CD4-positive, alpha-beta T cell treated with Interleukin-12 subunit alpha and Interleukin-12 subunit beta, for 1 hour (primary cell): Measurements from ENCODE around the gene SLC49A3.
"Not testable (repeated sequence)": the region's sequence is repeated elsewhere in the genome, so short reads cannot be mapped to it uniquely, and the experiment has no call there.

Source experiments
- DNase-seq: peaks from one replicate; pipeline ENCODE4 v3.0.0-alpha.2; 2020

Gene SLC49A3

DNA sequence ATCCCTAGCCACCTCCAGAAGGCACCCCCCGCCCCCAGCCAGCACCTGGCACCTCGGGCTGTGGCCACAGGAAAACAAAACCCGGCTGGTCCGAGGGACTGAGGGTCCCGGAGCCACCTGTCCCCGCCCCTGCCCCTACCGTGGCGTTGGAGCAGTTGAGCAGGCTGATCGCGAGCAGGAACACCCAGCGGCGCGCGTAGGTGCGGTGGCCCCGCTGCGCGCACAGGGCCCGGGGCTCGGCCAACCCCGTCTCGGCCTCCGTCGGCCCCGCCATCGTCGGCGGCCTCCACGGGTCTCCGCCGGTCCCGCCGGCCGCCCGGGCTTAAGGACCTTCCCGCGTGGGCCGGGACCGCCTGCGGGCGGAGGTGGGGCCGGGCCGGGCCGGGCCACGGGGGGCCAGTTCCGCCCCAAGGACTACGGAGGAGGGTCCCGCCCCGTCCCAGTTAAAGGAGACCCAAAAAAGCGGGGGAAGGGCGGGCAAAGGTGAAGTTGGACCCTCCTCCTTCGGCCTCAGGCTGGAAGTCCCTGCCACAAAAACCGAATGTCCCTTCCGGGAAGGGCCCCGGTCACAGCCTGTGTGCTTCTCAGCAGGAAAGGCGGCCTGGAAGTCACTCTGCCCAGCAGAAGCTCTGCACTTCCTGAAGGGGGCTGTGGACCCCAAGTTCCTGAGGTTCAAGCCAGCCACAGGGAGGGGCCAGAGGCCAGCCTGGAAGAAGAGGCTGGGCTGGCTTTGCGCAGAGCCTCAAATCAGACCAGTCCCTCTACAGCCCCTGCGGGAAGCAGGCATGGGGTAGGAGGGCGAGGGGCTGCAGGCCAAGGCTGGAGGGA lies at the start of gene SLC49A3:
TSS of gene SLC49A3 (minus strand) at position 298 of the 828 bp plus-strand sequence. CDS start at position 274, 24 bp downstream.
- no peak for DNase-seq

DNA sequence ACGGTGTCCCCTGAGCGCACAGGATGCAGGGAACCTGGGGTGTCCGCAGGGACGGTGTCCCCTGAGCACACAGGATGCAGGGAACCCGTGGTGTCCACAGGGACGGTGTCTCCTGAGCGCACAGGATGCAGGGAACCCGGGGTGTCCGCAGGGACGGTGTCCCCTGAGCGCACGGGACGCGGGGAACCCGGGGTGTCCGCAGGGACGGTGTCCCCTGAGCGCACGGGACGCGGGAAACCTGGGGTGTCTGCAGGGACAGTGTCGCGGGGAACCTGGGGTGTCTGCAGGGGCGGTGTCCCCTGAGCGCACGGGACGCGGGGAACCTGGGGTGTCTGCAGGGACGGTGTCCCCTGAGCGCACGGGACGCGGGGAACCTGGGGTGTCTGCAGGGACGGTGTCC lies 47.6 kb upstream of the SLC49A3 start:
- DNase-seq, result not testable (repeated sequence)

DNA sequence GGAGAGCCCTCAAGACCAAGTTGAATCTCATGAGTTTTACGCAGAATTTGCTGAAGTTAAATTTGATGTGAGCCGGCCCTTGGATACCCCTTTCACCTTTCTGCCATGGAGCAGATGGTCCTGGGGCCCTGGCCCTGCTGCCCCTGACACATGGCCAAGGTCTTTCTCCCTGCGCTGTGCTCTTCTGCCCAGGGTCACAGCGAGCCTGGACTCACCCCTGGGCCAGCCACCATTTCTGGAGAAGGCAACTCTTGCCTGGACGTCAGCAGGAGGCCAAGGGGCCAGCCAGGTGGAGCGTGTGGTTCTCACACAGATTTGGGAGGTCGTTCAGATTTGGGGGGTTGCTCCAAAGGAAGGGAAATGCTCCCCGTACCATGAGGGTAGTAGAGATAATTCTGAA lies 46.6 kb upstream of the SLC49A3 start:
- DNase-seq, result no peak

DNA sequence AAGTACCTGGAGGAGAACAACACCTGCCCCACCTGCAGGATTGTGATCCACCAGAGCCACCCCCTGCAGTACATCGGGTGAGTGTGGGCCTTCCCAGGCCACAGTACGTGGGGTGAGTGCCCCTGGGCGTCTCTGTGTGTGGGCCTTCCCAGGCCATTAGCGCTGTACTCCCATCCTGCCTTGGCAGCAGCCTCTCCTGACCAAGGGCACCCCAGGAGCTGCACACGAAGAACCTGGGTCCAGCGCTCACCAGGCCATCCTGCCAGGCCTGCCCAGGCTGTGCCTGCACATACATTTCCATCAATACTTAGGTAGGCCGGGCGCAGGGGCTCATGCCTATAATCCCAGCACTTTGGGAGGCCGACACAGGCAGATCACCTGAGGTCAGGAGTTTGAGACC lies 46.0 kb upstream of the SLC49A3 start:
- no peak for DNase-seq

DNA sequence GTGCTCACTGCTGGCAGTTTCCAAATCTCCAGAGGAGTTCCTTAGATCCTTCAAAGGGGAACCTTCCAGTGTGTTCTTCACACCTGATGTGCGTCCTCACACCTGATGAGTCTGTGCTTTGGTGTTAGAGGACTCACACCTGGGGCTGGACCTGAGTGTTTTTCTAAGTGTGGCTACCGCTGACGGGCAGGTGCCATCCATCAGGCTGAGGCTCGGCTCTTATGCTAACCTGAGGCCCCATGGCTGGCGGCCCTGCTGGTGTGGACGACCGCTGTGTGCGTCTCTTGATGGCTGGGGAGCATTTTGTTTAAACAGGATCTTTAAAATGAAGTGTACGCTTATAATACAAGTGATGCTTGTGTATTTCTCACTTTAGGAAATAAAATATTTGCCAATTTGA lies 45.1 kb upstream of the SLC49A3 start:
- DNase-seq, result no peak

DNA sequence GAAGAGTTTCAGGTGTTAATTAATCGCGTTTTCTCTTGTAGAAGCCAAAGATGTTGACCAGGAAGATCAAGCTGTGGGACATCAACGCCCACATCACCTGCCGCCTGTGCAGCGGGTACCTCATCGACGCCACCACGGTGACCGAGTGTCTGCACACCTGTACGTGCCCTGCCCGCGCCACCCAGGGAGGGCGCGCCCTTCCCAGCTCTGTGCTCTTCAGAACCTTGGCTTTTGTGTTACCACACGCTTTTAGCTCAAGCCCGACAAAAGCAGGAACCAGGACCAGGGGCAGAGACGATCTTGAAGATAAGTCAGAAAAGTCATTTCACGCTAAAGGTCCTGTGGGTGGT lies 44.7 kb upstream of the SLC49A3 start:
- DNase-seq, result no peak

DNA sequence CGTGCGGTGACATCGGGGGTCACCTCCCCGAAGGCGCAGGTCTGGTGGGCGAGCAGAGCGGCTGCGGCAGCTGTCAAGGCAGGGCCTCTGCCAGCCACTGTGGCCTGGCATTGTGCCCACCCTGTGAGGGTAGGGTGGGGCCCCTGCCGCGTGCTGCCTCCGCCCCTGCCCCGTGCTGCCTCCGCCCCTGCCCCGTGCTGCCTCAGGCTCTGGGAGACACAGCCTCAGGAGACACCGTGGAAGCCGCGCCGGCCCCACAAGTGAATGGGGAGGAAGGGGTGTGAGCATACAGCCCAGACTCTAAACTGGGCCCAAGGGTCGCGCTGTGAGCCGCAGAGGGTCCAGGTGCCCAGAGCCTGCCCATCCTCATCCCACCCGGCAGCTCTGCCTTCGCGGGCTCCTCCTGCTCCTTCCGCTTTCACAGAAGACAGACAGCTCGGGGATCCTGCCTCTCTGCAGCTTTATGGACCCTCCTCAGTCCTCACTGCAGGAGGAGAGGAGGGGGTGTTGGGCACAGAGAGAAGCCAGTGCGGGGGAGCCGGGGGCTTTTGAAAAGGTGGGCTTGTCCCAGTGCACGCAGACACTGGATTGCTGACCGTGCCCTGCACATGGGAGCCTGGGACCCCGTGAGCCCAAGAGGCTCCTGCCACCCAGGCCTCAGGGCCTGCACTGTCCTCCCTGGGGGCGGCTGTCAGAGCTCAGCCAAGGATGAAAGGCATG lies 44.1 kb upstream of the SLC49A3 start:
- DNase-seq, result no peak

DNA sequence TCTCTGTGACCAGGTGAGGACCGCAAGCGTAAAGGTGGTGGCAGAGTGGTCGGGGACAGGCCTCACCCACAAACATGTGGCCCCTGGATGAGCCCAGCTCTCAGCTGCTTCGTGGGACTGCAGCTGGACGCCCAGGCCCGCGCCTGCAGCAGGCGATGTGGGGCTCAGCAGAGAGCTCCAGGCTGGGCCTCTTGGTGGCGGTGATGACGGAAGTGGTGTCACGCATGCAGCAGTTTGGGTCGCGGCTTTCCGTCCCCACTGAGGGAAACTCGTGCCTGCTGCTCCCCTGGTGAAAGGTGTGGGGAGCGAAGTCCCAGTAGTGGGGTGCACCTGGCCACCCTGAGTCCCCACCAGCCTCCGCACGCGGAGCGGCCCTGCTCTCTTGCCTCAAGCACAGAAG lies 43.5 kb upstream of the SLC49A3 start:
- no peak for DNase-seq

DNA sequence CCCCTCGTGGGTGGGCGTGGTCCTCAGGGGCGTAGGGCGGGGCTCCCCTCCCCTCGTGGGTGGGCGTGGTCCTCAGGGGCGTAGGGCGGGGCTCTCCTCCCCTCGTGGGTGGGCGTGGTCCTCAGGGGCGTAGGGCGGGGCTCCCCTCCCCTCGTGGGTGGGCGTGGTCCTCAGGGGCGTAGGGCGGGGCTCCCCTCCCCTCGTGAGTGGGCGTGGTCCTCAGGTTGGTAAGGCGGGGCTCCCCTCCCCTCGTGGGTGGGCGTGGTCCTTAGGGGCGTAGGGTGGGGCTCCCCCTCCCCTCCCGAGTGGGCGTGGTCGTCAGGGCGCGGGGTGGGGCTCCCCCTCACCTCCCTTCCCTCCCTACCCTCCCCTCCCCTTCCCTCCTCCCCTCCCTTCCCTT lies 43.0 kb upstream of the SLC49A3 start:
- DNase-seq, result not testable (repeated sequence)

DNA sequence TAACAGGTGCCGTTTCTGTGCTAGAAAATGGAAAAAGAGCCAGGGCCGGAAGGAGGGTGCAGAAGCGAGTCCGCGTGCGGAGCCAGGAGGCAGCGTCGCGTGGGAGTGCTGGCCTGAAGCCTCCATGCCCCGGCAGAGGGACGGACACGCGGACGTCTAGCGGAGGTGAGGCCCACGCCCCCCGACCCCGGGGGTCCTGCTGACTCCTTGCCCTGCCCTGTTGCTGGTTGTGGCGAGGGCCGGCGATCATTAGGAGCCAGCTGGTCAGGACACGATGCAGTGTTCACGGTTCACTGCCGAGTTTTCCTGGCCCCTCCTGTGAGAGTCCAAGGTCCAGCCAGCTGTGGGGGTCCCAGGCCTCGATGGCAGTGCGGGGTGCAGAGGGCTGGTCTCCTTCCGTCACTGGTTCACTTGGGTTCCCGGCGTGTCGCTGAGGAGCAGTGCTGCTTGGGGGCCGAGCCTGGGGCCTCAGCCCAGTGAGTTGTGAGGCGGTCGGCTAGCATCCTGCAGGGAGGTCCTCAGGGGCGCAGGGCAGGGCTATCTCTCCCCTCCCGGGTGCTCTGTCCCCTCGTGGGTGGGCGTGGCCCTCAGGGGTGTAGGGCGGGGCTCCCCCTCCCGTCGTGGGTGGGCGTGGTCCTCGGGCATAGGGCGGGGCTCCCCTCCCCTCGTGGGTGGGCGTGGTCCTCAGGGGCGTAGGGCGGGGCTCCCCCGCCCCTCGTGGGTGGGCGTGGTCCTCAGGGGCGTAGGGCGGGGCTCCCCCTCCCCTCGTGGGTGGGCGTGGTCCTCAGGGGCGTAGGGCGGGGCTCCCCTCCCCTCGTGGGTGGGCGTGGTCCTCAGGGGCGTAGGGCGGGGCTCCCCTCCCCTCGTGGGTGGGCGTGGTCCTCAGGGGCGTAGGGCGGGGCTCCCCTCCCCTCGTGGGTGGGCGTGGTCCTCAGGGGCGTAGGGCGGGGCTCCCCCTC lies 42.3 kb upstream of the SLC49A3 start:
- not testable (repeated sequence) for DNase-seq

DNA sequence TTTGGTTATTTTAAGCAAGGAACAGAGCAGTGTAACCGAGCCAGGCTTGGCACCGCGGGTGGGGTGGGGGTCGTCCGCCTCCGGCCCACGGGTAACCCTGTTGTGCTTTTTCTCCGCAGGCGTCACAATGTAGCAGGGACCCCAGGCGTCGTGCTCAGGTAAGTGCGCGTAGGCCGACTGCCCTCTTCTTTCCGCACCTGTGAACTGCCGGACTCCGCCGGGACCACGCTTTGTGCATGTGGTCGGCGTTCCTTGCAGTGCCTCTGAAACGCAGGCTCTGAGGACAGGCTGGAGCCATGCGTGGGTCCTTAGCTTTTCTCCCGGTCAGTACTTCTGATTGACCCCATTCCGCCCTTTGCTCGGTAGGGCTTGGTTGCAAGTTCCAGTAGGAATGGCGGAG lies 41.6 kb upstream of the SLC49A3 start:
- no peak for DNase-seq

DNA sequence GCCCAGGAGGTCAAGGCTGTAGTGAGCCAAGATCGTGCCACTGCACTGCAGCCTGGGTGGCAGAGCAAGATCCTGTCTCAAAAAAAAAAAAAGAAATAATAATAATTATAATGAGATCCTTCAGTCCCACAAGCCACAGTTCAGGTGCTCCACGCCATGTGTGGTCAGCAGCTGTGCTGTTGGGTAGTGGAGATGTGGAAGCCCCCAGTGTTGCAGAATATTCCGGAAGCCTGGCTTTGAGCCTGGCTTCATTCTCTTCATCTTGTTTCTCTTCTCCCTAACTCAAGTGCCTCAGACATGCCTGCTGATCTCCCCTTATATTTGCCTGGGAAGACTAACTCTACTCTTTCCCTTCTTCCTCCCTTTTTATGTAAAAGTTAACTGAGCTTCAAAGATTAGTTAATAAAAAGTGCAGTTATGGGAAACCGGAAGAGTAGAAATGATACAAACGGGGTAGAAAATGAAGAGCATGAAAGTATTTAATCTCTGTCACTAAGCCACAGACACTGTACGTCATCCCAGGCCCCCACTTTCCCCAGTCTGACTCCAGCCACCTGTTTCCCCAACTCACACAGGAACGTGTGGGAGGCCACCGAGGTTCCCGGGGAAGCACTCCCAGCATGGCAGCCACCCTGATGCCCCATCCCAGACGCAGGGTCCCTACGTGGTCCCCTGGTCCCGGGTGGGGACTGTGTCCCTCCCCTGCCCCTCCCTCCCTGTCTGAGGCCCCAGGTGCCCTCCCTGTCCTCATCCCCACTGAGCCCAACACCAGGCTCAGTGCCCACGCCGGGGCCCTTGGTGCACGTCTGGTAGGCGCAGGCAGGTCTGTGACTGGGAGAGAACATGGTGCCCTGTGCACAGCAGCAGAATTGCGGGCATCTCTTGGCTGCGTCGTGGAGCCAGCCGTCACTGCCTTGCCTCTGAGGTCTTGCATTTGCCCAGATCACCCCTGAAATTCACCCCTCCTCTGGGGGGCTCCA lies 40.7 kb upstream of the SLC49A3 start:
- DNase-seq, result no peak

DNA sequence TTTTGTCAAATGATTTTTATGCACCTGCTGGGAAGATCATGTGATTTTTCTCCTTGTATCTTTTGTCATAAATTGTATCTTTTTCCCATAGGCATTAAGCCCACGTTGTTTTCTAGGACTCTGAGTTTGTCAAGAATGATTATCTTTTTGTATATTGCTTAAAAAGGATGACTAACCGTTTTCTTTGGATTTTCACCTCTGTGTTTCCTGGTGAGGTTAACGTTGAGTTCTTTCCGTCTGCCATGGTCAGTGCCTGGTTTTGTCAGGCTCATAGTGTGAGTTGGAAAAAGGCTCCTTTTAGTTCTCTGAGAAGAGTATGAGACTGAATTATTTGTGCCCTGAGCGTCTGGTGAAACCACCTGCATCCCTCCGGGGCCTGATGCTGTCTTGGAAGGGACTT lies 38.6 kb upstream of the SLC49A3 start:
- DNase-seq, result no peak

DNA sequence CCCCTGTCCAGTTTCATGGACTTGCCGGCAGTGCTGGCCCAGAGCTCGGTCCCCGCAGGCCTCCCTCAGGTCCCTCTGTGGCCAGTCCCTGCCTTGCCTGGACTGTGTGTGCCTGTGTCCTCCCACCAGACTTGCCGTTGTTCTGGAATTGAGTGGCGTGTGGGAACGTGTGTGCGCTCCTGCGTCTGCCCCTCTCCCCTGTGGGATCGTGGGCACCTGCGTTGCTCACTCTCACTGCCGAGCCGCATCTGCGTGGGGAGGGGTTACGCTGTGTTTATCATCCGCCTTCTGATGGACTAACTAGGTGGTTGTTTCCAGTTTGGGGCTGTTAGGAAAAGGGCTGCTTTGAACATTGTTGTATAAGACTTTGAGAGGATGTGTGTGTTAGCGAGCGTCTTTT lies 37.9 kb upstream of the SLC49A3 start:
- no peak for DNase-seq

DNA sequence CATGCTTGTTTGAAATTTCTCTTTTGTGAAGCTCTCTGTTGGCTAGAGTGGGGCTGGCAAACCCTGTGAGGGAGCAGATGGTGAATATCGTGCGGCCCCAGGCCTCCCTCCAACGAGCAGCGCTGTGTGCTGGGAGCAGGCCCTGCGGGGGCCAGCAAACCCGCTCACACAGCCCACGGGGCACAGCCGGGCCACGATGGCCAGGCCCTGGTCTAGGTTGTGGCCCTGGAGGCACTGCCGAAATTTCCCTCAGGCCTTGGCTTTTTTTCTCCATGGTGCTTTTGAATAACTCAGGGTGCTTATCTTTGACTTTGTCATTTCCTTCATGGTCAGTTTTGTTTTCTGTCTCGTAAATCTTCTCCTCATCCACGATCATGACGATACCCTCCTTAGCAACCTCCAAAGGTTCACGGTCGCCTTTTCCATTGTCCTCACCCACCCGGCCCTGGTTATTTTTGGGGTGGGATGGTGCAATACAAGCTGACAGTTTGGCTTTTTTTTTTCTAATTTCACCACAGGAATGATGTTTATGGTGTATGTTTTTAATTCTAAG lies 37.4 kb upstream of the SLC49A3 start:
- no peak for DNase-seq

DNA sequence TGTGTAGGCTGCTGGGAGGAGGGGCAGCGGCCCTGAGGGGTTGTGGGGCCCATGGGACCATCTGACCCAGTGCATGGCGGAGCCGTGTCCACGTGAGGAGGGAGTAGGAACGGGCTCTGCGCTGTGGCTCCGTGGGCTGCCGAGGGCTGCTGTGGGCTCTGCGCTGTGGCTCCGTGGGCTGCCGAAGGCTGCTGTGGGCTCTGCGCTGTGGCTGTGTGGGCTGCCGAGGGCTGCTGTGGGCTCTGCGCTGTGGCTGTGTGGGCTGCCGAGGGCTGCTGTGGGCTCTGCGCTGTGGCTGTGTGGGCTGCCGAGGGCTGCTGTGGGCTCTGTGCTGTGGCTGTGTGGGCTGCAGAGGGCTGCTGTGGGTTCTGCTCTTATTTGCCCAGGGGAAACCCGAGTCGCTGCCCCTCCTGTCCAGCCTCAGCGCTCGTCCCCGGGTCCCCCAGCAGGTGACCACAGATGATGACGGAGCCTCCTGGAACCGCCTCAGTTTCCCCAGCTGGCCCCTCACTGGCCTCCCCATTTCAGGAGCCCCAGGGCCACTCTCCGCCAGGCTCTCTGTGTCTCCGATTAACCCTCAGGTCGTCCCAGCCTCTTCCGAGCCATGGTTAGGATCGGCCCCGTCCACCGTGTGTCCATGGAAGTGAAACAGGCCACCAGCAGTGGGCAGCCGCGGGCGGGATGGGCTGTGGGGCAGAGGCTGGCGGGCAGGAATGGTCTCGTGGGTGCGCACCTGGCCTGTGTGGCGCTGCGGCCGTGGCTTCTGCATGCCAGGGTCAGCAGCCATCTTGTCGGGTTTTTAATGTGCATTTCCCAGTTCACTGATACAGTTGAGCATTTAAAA lies 36.7 kb upstream of the SLC49A3 start:
- no peak for DNase-seq

DNA sequence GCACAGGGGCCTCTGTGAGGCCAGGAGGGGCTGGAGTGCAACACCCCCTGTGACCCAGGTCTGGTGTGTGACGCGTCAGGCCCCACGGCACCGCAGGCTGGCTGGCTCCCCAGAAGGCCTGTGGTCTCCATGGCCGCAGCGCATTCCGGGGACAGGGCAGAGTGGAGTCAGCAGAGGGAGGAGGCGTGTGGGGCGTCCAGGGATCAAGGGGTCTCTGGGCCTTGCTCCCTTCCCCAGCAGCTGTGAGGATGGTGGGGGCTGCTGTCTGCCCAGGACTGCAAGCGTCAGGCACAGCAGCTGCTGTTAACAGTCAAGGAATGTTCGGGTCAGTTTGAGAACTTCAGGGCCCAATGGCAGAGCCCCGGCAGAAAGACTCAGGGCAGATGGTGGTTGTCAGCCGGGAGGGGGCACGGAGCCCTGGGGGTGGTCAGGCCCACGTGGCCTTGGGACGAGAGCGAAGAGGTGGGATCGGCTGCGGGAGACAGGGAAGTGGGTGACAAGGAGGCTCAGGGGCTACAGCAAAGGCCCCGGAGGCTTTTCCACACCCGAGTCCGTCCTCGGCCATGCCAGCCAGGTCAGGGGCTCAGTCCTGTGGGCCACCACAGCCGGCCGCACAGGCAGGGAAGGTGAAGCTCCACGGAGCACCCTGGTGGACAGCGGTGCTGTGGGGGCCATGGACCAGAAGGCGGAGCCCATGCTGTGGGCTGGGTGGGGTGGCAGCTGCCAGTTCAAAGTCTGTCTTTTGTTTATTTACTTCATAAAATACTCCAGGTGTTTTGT lies 35.0 kb upstream of the SLC49A3 start:
- no peak for DNase-seq

DNA sequence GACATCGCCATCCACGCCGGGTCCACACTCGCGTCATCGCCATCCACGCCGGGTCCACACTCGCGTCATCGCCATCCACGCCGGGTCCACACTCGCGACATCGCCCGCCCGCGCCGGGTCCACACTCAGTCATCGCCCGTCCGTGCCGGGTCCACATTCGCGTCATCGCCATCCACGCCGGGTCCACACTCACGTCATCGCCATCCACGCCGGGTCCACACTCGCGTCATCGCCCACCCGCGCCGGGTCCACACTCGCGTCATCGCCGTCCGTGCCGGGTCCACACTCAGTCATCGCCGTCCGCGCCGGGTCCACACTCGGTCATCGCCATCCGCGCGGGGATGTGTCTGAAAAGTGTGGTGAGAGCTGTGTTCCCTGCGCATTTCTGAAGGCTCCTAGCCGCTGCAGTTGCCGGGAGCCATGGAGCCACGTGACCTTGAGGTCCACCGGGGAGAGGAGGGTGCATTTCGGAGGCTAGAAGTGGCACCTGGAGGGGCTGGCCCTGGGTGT lies 34.0 kb upstream of the SLC49A3 start:
- no peak for DNase-seq

DNA sequence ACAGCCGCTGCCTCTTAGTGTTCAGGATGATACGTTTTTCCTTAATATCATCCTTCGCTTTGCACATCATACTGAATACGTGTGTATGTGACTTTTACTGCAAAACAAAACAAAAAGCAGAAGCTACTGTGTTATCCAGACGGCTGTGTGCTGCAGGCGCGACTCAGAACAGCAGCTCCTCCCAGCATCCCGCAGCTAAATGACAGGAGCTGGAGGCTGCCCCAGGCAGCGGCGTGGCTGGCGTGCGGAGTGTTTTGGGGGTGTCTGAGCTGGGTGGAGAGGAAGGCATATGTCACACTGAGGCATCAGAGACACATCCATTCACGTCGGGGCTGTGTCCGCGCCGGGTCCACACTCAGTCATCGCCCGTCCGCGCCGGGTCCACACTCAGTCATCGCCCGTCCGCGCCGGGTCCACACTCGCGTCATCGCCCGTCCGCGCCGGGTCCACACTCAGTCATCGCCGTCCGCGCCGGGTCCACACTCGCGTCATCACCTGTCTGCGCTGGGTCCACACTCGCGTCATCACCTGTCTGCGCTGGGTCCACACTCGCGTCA lies 33.3 kb upstream of the SLC49A3 start:
- DNase-seq, result no peak
